LNCaP clone FGC (cell line): ENCODE measurements around the gene GTF2H4.

Experiments
- DNase-seq: peaks from one replicate; pipeline ENCODE4 v3.0.0-alpha.2; 2011; ENCODE audit warnings: low read depth
- H3K4me3 ChIP-seq: 2 replicates; pipeline ENCODE4 v1.5.1; 2011; ENCODE audit warnings: mild to moderate bottlenecking, low read depth, low read length, control low read depth
- TF ChIP-seq, protein P1 (sequence below): IDR thresholded peaks from 2 replicates; pipeline ENCODE4 v1.5.1; 2012; ENCODE audit warnings: mild to moderate bottlenecking; ENCODE audit not compliant: control insufficient read depth, insufficient read depth; ENCODE audit errors: extremely low read depth

Gene GTF2H4

DNA sequence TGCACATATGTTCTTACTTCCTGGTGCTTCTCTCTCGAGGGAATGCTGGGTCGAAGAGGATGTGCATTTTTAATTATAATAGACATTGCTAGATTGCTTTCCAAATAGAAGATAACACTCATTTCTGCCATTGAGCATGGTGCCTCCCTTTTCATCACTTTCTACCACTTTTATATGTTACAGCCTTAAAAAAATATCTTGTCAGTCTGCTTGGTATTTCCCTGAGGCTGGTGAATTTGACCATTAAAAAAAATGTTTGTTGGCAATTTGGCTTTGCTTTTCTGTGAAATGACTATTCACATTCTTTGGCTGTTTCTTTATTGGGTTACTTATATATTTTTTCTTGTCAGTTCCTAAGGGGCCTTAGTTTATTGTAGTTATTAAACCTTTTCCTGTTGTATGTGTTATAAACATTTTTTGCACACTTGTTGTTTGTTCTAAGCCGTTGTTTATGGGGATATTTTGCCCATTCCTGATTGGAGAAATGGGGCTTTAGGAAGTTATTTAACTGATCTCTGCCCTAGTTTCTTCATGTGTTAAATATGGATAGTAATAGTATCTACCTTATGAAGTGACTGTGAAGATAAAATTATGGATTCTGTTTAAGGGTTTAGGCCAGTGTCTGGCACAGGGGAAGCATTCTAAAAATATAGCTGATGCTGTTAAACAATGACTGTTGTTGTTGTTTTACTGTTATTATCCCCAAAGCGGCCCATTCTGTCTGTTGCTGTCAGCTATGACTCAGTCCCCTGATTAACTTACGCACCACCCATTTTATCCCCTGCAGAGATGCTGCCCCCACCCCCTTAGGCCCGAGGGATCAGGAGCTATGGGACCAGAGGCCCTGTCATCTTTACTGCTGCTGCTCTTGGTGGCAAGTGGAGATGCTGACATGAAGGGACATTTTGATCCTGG, 19.8 kb upstream of the GTF2H4 start:
- DNase-seq, result no peak
- TF ChIP-seq, protein P1, sequence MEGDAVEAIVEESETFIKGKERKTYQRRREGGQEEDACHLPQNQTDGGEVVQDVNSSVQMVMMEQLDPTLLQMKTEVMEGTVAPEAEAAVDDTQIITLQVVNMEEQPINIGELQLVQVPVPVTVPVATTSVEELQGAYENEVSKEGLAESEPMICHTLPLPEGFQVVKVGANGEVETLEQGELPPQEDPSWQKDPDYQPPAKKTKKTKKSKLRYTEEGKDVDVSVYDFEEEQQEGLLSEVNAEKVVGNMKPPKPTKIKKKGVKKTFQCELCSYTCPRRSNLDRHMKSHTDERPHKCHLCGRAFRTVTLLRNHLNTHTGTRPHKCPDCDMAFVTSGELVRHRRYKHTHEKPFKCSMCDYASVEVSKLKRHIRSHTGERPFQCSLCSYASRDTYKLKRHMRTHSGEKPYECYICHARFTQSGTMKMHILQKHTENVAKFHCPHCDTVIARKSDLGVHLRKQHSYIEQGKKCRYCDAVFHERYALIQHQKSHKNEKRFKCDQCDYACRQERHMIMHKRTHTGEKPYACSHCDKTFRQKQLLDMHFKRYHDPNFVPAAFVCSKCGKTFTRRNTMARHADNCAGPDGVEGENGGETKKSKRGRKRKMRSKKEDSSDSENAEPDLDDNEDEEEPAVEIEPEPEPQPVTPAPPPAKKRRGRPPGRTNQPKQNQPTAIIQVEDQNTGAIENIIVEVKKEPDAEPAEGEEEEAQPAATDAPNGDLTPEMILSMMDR, result no peak
- H3K4me3 ChIP-seq, result no peak overlapping the region

DNA sequence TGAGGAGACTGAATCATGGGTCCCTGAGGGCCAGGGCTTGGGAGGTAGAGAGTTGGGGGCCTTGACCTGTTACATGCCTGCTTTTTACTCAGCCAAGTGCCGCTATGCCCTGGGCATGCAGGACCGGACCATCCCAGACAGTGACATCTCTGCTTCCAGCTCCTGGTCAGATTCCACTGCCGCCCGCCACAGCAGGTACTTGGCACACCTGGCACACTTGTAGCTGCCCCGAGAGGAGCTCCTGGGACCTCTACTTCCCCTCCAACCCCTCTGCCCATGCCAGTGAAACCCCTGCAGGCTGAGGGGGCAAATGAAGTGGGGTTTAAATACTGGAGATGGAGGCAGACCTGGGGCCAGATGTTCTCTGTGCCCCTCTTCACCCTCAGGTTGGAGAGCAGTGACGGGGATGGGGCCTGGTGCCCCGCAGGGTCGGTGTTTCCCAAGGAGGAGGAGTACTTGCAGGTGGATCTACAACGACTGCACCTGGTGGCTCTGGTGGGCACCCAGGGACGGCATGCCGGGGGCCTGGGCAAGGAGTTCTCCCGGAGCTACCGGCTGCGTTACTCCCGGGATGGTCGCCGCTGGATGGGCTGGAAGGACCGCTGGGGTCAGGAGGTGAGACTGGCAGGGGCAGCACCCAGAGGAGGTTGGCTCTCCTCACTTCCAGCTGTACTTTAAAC, 19.1 kb upstream of the GTF2H4 start:
- no peak for DNase-seq
- H3K4me3 ChIP-seq, result no peak overlapping the region
- TF ChIP-seq, protein P1, result no peak

DNA sequence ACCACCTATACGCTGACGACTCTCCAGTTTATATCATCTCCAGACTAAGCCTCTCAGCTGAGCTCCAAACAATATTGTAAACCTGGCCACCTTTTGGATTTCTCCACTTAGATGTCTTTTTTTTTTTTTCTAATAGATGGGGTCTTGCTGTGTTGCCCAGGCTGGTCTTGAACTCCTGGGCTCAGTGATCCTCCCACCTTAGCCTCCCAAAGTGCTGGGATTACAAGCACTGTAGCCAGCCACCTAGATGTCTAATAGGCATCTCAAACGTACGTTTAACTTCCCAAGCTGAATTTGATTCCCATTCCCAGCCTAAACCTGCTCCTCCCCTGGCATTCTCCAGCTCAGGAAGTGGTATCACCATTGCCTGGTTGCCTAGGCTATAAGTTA, 18.5 kb upstream of the GTF2H4 start:
- H3K4me3 ChIP-seq, result no peak overlapping the region
- no peak for DNase-seq
- TF ChIP-seq, protein P1, result no peak

DNA sequence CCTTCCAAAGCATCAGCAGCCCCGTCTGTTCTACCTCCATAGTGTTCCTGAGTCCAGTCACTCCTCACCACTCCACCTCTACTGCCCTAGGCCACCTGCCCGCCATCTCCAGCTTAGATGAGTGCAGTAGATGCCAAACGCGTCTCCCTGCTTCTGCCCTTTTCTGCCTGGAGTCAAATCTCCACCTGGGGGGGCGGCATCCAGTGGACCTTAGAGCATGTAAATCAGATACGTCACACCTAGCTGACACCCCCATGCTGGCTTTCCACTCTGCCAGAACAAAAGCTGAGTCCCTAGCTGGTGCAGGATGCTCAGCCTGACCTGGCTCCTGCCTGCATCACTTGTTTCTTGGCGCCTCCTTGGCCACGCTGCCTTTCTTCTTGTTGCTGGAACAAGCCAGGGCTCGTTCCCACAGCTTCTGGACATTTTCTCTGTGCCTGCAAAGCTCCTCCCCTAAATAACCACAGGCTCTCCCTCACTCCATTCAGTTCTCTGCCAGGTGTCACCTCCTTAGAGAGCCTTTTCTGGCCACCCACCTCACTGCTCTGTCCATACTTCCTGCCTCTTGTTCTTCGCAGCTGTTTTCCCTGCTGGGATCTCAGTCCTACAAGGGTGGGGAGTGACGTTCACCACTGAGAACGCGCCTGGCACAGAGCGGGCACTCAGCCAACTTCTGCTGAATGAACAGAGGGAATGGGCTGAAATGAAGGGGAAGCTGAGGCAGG, 17.9 kb upstream of the GTF2H4 start:
- TF ChIP-seq, protein P1, result no peak
- no peak for DNase-seq
- H3K4me3 ChIP-seq, result no peak overlapping the region

DNA sequence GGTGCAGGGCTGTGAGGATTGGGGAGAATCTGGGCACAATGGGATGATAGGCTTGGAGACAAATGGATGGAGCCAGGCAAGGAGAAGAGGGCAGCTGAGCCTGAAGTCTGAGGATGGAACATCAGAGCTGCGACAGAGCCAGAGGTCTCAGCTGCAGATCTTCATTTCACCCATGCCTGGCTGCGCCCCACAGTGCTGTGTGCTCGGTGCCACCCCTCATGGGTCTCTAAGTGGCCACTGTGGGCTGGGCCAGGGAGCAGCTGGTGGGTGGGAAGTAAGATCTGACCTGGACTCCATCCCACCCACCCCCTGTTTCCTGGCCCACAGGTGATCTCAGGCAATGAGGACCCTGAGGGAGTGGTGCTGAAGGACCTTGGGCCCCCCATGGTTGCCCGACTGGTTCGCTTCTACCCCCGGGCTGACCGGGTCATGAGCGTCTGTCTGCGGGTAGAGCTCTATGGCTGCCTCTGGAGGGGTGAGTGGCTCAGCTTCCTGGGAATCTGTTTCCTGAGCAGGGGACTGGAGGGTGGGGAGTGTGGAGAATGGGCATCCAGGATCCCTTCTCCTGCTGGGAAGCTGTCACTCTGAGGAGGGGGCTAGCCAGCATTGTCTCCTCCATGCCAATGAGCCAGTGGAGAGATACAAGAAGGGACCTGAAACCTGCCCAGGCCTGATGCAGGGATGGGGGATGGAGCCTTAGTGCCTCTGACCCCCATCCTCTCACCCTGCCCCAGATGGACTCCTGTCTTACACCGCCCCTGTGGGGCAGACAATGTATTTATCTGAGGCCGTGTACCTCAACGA, 17.2 kb upstream of the GTF2H4 start:
- no peak for DNase-seq
- TF ChIP-seq, protein P1, result no peak

DNA sequence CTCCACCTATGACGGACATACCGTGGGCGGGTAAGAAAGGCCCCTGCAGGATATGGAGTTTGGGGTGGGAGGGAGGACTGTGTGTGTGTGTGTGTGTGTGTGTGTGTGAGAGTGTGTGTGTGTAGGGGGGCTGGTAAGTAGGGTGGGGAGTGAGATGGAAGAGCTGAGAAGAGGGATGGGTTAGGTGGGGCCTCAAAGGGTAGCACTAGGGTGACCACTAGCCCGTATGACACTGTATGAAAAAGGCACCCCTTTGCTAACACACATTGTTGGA, 16.6 kb upstream of the GTF2H4 start:
- H3K4me3 ChIP-seq, result no peak overlapping the region
- DNase-seq, result no peak
- TF ChIP-seq, protein P1, result no peak

More for the DNA sequence above, 17.2 kb upstream of the GTF2H4 start:
- no peak overlapping the region for H3K4me3 ChIP-seq
